Hypothalamus (tissue), 51 donors: ENCODE measurements around the gene MXRA8.

Experiments
- DNase-seq, 51 donors: peaks; one replicate each; lab custom pipeline; 2025; lab: John Stamatoyannopoulos, UW

The MXRA8 gene

DNA sequence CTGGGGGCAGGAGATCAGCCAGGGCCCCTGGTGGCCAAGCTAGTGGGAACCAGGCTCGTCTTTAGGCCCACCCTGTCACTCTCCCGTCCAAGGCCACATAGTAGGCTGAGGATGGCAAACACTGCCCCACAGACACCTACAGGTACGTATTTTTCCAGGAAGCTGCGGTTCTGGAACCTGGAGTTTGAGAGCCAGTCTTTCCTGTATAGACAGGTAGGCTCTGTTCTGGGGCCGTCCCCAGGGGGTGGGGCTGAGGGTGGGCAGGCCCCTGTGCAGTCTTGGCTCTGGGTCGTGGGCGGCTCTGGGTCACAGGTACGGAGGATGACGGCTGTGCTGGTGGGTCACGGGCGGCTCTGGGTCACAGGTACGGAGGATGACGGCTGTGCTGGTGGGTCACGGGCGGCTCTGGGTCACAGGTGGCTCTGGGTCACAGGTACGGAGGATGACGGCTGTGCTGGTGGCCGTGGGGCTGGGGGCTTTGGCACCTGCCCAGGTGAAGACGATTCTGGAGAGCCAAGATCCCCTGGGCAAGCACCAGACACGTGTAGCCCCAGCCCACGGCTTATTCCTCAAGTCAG lies 47.8 kb downstream of the MXRA8 start:
- no peak for DNase-seq

DNA sequence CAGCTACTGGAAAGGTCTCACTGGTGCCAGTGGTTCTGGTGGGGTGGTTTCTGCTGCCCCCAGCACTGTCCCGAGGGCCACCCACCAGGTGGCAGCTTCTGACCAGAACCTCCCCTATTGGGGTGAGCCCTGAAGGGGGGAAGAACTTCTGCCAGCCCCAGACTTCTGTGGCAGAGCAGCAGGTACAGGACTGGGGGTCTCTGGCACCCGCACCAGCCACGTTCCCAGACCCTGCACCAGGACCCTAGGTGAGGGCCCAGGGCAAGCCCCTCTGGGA lies 48.3 kb downstream of the MXRA8 start:
- no peak for DNase-seq

DNA sequence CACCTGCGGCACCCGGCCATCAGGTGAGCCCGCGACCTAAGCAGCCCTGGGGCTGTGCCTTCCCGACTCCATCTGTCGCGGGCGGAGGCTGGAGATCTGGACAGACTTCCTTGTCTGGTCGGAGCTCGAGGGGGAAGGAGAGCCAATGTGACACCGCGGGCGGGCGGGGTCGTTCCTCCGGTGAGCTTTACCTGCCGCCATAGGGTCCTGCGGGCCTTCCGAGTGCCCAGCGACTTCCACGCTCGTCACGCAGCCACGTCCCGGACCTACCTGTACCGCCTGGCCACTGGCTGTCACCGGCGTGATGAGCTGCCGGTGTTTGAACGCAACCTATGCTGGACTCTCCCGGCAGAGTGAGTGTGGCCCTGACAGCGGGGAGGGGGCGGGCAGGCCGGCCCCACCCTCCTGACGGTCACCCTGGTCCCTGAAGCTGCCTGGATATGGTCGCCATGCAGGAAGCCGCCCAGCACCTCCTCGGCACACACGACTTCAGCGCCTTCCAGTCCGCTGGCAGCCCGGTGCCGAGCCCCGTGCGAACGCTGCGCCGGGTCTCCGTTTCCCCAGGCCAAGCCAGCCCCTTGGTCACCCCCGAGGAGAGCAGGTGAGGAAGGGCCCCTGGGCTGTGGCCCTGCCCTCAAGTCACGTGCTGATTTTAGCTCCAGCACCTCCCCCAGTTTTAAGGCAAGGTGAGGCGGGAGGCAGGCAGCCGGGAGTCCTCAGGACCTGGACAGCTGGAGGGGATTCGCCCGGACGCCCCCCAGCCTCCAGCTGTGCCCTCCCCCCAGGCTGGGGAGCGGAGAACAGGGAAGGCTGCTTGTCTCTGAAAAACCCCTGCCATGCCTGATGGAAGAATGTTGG lies 48.9 kb downstream of the MXRA8 start:
- no peak for DNase-seq

DNA sequence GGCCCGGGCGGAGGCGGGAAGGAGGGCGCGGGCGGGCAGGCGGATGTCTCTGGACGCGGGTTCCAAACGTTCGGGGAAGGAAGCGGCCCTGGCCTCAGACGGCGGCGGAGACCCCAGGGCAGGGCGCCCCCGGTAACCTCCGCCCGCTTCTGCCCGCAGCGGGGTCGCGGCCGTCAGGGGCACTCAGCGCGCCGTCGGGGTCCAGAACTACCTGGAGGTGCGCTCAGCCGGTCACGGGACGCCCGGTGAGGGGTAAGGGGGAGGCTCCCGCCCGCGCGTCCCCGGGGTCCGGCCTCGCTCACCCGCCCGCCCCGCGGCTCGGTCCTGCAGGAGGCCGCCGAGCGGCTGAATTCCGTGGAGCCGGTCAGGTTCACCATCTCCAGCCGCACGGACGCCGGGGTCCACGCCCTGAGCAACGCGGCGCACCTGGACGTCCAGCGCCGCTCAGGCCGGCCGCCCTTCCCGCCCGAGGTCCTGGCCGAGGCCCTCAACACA lies 49.6 kb downstream of the MXRA8 start:
- peak in 2 of 51 donors; percentile 48 for DNase-seq

DNA sequence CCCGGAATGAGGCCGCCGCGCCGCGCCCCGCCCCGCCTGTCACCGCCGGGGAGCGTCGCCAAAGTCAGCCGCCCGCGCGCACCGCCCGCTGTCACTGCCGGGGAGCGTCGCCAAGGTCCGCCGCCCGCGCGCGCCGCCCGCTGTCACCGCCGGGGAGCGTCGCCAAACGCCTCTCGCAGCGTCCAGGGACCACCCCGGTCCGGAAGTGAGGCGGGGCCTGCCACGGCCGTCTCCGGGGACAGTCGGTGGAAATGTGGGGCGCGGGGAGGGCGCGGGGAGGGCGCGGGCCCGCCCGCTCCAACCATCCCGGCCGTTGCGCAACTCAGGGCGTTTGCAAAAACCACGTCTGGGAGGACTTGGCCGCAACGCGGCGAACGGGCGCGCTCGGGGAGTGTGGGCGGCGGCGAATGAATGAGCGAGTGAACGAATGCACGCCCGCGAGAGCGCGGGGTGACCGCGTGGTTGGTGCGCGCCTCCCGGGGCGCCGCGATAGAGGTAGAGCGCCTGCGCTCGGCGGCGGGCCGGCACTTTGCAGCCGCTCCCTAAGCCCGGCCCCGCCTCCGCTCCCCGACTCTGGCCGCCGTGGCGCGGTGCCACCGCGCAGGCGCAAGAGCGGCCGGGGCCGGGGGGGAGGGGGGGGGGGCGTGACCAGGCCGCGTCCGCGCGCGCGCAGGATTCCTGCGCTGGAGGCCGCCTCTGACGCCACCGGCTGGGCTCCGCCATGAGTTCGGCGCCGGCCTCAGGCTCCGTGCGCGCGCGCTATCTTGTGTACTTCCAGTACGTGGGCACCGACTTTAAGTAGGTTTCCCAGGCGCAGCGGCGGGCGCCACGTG lies 50.2 kb downstream of the MXRA8 start, which contains the start of the genes ACAP3 and PUSL1:
ACAP3 (minus strand) TSS at position 8 of the 833 bp plus-strand sequence. CDS start 115 bp downstream, outside the sequence.
PUSL1 (plus strand) TSS at position 675 of the 833 bp plus-strand sequence; CDS start at position 722, 47 bp downstream.
- peak; percentile 58 to 97 (median 89) for DNase-seq

DNA sequence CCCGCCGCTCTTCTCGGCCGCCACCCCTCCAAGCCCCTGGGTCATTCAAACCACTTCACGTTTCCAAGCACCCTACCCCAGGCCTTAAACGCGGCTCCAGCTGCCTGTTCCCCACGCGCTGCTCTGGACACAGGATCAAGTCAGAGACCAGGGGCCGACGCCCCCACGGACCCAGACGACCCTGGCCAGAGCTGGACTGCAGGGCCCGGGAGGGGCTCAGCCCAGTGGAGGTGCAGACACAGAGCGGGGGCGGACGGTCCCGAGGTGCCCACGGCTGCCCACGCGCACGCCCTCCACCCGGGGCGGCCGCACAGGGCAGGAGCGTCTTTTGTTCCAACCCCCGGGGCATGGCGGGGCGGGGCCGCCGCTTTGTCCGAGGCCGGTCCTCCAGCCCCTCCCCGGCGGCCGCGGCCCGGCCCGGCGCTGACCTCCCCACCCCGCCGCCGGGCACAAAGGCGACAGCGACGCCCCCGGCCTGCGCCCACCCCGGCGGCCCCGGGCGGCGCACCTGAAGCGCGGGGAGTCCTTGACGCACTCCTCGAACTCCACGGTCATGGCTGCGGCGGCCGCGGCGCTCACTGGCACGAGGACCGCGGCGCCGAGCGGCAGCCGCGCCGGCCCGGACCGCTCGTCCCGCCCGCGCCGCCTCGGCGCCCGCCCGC lies 51.0 kb downstream of the MXRA8 start:
- peak in 6 of 51 donors; percentile 43 to 64 (median 52) for DNase-seq

DNA sequence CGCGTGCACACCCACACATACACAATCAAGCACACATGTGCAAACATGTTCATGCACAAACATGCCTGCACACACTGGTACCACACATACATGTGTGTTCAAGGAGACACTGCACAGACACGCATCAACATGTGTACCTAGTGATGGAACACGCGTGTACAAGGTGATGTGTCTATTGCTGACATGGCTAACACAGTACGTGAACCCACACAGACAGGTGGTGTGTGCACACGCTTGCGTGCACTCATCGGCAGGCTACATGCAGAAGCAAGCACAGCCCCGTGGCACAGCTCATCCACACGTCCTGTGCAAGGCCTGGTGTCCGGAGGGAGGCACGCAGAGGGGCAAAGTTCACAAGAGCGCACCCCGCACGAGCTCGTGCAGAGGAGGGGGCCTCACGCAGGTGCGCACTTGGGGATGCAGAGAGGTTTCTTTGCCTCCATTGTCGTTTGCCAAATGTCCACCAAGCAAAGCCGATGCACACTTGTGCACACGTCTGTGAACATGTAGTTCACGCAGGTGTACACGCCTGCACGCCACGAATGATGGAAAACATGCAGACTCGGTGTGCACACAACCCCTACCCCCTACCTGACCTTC lies 51.6 kb downstream of the MXRA8 start:
- peak in 1 of 51 donors; percentile 51 for DNase-seq

DNA sequence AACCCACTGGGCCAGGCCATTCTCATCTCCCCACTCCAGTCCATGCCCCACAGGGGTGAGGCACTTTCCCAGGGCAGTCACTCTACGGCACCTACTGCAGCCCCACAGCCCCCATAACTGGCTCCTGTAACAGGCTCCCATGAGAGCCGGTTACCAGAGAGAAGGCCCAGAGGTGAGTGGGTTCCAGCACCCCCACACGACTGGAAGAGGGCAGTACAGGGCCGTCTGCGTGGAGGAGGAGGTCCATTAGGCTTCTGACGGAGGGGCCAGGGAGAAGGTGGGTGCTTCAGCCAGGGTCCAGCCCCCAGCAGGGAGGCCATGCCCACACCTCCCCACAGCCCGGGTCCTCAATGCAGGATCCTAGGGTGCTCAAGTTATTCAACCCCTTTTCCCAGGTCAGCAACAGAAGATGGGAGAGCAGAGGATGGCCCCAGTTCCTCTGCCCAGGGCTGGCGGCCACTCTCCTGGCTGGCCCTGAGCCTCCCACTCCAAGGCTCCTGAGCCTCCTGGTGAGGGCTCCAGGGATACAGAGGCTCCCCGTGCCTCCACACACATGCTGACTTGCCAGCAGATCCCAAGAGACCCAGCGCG lies 52.2 kb downstream of the MXRA8 start:
- DNase-seq = peak in 1 of 51 donors; percentile 20

DNA sequence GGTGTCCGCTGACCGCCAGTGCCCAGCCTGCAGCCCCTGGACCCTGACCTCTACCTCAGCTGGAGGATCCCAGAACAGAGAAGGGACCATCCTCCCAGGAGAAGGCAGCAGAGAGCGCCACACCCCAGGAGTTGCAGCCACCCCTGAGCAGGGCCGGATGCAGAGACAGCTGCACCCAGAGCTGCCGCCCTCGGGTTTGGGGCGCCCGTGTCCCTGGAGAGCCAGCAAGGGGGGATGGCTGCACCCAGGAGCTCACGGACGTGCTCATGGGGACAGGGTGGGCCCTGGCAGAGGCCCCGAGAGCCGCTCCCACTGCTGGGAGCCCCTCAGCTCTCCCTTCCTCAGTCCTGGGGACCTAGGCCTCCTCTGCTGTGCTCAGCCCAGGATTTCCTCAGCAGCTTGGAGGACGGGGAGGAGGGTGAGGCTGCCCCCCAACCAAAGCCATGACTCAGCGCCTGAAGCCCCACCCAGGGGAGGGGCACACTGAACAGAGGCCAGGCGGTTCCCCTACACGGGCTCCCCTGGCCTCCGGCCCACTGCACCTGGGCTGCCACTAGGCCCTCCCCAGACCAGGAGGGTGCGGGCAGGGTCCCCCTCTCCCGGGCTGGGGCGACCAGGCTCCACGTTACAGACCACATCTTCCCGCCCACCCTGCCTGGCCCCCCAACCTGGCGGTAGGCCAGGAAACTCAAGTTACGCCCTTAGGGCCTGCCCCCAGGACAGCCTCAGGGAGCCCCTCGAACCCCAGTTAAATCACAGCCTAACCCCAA lies 52.9 kb downstream of the MXRA8 start:
- peak in 21 of 51 donors; percentile 17 to 66 (median 34) for DNase-seq

DNA sequence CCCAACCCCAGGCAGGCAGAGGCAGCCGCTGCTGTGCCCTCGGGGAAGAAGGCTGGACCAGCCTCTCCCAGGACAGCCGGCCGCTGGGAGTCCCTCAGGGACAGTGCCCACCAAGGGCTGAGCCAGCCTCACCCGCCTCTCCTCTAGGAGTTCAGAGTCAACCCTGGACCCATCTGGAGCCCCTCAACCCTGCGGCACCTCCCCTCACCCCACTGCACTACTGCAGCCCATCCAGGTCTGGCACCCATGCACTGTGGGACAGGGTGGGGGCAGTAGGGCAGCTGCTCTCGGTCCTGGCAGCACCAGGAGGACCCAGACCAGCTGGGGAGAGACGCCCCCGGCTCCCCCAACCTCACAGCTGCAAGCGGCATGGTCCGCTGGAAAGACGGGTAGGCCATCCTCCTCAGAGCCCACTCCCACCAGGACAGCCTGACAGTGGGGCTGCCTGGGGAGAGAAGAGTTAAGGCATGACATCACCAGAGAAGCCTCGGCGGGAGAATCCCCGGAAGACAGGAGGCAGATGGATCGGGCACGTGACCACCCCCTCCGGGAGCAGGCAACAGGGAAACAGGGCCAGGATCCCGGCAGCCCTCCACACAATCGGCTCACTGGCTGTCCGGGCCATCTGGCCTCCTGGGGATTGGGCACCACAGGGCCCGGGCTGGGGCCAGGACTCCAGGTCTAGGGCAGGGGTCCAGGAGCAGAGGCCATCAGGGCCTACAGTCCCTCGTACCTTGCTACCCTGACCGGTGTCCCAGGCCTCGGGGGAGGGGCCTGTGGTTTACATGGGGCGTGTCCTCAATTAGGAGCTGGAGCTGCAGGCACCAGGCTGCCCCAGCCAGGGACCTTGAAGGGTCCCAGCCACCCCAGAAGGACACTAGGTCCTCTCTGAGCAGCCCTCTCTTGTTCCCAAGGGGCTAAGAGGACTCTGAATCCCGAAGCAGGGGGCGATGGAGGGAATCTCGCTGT lies 53.7 kb downstream of the MXRA8 start:
- DNase-seq = peak; percentile 42 to 96 (median 86)

DNA sequence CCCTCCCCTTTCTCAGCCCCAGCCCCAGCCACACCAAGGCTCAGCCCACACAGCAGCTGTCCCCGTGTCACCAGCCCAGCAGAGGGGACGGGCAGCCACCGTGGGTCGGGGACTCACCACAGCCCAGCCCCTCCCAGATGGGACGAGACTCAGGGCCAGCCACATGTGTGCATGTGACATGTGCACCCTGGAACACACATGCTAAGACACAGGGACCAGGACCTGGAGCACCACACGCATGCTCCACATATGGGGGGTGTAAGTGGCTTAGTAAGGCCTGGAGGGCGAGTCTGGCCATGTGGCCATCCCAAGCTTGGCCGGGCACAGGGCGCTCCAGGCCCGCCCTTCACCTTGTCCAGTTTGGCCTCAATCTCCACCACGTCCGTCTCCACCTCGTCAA lies 54.6 kb downstream of the MXRA8 start:
- peak in 2 of 51 donors; percentile 17 to 30 for DNase-seq

DNA sequence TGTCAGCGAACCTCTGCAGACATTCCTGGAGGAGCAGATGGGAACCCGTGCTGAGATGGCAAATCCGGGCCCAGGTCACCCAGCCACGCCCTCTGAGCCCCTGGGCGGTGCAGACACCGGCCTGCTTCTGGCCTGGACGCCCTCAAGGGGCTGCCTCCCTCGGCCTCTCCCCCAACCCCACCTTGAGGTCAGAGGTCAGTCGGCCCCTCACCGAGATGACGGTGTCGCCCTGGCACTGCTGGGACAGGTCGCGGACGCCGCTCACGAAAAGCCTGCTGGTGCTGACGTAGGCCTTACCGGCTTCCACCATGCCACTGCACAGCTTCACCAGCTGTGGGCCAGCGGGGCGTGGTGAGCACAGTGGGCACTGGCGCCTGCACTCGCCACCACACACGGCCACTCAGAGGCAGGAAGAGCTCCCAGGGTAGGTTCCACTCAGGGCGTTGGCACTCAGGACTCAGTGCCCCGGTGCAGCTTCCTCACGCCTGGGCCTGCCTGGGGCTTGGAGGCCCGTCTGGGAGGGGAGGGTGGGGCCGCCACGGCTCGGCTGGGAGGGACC lies 55.3 kb downstream of the MXRA8 start:
- peak in 3 of 51 donors; percentile 11 to 32 (median 17) for DNase-seq
